HG03521 (cell line): ENCODE measurements around the gene EPO.
"Not testable (repeated sequence)": the region's sequence is repeated elsewhere in the genome, so short reads cannot be mapped to it uniquely, and the experiment has no call there.

Source experiments
- ATAC-seq: cut with Tn5 transposase; IDR thresholded peaks from one replicate; pipeline ENCODE4 v1.9.1; 2021; ENCODE audit warnings: mild to moderate bottlenecking, moderate library complexity; ENCODE audit not compliant: unreplicated experiment

The EPO gene

DNA sequence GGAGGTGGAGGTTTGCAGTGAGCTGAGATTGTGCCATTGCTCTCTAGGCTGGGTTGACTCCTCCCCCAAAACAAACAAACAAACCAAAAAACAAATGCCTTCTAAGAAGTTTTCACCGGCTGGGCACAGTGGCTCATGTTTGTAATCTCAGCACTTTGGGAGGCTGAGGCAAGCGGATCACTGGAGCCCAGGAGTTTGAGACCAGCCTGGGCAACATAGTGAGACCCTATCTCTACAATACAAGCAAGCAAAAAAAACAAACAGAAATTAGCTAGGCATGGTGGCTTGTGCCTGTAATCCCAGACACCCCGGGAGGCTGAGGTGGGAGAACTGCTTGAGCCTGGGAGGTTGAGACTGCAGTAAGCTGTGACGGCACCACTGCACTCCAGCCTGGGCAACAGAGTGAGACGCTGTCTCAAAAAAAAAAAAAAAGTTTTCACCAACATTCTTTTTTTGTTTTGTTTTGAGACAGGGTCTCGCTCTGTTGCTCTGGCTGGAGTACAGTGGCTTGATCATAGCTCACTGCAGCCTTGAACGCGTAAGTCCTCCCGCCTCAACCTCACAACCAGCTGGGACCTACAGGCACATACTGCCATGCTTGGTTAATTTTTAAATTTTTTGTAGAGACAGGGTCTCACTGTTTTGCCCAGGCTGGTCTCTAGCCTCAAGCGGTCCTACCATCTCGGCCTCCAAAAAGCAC, 11.8 kb downstream of the EPO start:
- no peak for ATAC-seq

DNA sequence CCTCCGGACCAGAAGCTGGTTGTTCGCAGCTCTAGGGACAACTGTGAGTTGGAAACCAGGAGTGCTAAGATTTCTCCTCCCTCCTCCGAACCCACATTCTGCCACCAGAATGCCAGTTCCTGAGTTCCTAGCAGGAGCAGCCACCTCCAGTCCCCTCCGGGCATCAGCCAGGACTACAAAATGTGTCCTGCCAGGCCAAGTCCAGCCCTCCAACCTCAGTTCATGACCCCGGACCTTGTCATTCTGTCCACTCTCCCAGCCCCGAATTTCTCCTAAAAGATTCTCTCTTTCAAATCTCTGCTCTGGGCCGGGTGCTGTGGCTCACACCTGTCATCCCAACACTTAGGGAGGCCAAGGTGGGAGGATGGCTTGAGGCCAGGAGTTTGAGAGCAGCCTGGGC, 15.5 kb downstream of the EPO start:
- ATAC-seq, result no peak

DNA sequence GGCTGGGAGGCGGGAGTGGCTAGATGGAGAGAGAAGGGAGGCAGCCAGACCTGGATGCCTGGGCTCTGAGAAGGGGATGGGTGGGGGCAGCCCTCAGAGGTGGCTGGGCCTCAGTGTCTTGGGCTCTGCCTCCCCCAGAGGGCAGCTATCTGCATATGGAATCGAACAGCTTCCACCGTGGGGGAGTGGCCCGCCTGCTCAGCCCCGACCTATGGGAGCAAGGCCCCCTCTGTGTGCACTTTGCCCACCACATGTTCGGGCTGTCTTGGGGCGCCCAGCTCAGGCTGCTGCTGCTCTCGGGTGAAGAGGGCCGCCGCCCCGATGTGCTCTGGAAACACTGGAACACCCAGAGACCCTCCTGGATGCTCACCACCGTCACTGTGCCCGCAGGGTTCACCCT, 16.4 kb downstream of the EPO start:
- no peak for ATAC-seq

DNA sequence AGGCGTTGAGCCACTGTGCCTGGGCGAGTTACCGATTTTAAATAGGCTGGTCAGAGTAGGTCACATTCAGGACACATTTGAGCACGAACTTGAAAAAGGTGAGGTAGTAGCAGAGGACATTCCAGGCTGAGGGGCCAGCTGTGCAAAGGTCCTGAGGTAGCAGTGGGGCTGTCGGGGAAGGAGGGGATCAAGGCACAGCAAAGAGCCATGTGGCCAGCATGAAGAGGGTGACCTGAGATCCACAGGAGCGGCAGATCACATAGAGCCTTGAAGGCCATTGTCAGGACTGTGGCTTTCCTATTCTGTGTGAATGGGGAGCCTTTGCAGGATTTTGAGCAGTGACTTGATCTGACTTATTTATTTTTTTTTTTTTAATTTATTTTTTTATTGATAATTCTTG, 19.7 kb downstream of the EPO start:
- ATAC-seq, result no peak

- ATAC-seq, result no peak
These were observed 24.3 kb downstream of the EPO start for GRCh38 chr7:100744605-100745004.

- ATAC-seq, result no peak
These were observed 24.9 kb downstream of the EPO start for GRCh38 chr7:100745184-100745583.

GRCh38 chr7:100752994-100753393, 32.7 kb downstream of the EPO start:
- no peak for ATAC-seq

- ATAC-seq, result no peak
These were observed 33.5 kb downstream of the EPO start for GRCh38 chr7:100753750-100754149.

DNA sequence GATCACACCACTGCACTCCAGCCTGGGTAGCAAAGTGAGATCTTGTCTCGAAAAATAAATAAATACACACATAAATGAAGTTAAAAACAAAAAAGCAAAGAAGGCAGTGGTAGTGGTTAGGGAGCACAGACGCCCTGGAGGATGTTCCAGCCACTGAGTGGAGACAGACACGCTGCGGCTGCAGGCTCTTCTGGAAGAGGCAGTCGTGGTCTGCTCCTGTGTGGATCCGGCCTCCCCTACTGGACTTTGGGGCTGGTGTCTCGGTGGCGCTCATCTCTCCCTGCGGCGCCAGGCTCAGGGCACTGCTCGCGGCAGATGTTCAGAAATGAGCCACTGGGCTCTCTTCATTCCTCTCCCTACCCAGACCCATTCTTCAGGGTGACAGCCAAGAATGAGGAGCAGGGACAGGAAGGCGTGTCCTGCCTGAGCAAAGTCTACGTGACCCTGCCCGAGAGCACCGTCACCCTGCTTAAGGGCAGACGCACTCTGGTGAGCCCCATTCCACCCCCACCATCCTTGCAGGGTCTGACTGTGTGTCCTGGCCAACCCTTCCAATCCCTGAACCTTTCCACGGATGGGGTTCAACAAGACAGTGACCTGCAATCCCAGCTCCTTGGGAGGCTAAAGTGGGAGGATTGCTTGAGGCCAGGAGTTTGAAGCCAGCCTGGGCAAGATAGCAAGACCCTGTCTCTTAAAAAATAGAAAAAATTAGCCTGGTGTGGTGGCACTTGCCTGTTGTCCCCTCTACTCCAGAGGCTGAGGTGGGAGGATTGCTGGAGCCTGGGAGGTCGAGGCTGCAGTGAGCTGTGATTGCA, 39.3 kb downstream of the EPO start:
- ATAC-seq, result no peak

DNA sequence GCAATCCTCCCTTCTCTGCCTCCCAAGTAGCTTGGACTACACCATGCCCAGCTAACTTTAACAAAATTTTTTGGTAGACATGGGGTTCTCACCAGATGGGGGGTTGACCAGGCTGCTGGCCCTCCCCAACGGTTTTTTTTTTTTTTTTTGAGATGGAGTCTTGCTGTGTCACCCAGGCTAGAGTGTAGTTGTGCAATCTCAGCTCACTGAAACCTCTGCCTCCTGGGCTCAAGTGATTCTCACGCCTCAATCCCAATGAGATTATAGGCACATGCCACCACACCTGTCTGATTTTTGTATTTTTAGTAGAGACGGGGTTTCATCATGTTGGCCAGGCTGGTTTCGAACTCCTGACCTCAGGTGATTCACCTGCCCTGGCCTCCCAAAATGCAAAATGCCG, 42.6 kb downstream of the EPO start:
- not testable (repeated sequence) for ATAC-seq

- no peak for ATAC-seq
These were observed 43.4 kb downstream of the EPO start for GRCh38 chr7:100763556-100764140.

- ATAC-seq, result no peak
These were observed 44.6 kb downstream of the EPO start for GRCh38 chr7:100764841-100765240.

DNA sequence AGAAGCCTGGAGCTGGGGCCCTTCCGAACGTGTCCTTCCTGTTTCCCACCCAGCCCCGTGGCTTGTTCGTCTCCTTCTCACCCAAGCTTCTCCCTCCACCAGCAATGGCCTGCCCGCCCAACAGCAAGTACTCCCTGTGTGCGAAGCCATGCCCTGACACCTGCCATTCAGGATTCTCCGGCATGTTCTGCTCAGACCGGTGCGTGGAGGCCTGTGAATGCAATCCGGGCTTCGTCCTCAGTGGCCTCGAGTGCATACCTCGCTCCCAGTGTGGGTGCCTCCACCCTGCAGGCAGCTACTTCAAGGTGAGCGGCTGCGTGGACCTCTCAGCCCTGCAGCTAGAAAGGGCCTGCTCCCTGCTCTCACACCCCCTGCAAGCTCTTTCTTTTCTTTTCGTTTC, 45.0 kb downstream of the EPO start:
- ATAC-seq, result no peak

- no peak for ATAC-seq
These were observed 48.5 kb downstream of the EPO start for GRCh38 chr7:100768784-100769183.
